ACHN (cell line): ENCODE data around the gene TTC31.

Experiments used
- DNase-seq: peaks from one replicate; pipeline ENCODE4 v3.0.0-alpha.2; 2015
- in situ Hi-C: cut with HindIII; loops from 2 replicates; pipeline ENCODE4 v1.10.0; 2017; ENCODE audit warnings: low sequenced_read_pairs, low pct_ligation_motif_present, low pct_unique_long_range_greater_than_20kb

TTC31 gene

DNA sequence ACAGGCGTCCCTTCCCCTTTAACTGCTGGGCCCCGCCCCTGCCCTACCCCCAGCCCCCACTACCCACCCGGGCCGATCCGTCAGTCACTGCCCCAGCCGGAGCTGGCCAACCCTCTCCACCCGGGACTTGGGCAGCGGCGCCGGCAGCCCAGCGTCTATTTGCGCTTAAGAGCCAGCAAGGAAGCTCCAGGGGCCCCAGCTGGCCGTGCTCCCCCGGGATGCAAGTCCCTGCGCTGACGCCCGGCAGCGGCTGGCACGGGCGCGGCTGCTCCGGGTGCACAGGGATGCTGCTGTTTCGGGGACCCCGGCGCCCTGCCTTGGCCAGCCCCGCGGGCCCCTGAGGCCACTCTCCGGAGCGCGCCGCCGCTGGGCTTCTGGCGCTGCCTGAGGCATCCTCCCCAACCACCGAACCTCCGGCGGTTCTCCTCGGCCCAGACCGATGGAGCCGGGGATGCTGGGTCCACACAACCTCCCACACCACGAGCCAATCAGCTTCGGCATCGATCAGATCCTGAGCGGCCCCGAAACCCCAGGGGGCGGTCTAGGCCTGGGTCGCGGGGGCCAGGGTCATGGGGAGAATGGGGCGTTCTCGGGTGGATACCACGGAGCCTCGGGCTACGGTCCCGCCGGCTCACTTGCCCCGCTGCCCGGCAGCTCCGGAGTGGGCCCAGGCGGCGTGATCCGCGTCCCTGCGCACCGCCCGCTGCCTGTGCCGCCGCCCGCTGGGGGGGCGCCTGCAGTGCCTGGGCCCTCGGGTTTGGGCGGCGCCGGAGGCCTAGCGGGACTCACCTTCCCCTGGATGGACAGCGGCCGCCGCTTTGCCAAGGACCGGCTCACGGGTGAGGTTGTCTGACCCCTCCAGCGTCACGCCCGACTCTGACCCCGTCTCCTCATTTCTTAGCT, 31.7 kb downstream of the TTC31 start, which contains the start of gene TLX2:
Gene TLX2, plus strand, starts transcription at position 83 of the 903 bp plus-strand sequence. Its CDS starts 357 bp downstream, at position 440.
- in situ Hi-C loops: no loop called here
- DNase-seq: no peak

DNA sequence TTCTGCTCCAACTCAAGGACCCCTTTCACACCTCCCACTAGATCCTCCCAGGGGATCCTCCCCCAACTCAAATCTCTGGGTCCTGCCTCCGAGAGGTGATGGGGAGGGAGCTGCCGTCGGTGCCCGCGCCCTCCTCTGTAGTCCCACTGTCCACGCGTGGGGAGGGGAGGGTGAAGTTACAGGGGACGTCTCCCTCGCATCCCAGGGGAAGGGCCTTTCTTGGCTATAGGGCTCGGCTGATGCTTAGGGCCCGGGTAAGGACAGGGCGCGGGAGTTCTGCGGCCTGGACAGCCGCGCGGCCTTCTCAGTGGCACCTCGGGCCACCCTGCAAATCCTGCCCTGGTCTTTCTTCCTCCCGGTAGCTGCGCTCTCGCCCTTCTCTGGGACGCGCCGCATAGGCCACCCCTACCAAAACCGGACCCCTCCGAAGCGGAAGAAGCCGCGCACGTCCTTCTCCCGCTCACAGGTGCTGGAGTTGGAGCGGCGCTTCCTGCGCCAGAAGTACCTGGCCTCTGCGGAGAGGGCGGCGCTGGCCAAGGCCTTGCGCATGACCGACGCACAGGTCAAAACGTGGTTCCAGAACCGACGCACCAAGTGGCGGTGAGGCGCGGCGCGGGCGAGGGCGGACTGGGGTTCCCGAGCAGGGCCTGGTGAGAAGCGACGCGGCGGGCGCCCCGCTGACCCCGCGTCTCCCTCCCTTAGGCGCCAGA, 32.5 kb downstream of the TTC31 start:
- in situ Hi-C loops: no loop called here
- no peak for DNase-seq

DNA sequence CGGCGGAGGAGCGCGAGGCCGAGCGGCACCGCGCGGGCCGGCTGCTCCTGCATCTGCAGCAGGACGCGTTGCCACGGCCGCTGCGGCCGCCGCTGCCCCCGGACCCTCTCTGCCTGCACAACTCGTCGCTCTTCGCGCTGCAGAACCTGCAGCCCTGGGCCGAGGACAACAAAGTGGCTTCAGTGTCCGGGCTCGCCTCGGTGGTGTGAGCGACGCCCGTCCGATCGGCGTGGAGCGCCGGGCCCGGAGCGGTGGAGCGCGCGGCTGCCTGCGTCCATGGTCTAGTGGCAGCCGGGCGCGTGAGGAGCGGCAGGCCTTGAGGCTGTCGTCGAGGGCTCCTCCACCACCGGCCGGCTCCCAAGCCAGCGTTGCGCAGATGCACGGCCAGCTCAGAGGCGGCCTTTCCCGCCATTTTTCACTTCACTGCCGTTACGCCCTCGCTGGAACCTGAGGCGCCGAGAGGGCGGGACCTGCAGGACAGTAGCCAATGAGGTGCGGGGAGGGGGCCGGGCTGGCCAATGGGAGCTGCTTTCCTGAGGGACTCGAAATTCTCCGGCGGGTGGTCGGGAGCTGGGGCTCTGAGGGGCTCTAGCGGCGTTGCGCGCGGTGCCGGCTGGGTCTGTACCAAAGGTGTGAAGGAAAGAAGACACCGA, 33.2 kb downstream of the TTC31 start:
- in situ Hi-C loops: no loop called here
- no peak for DNase-seq

DNA sequence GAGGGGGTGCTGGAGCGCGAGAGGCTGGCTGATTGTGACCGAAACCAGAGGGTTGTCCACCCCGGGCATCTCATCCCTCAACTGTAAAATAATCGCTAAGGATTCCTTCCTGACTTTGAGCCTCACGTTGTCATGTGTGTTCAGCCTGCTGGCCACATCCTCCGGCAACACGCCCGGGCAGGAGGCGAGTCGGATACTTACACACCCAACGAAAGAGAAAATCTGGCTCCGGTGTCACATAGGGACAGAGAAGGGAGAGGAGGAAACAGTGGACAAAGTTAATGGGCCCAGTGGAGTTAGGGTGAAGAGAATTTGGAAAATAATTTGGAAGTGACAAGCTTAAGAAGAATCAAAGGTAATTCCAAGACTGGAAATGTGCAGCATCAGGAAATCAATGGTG, 33.8 kb downstream of the TTC31 start:
- in situ Hi-C loops: no loop called here
- no peak for DNase-seq

DNA sequence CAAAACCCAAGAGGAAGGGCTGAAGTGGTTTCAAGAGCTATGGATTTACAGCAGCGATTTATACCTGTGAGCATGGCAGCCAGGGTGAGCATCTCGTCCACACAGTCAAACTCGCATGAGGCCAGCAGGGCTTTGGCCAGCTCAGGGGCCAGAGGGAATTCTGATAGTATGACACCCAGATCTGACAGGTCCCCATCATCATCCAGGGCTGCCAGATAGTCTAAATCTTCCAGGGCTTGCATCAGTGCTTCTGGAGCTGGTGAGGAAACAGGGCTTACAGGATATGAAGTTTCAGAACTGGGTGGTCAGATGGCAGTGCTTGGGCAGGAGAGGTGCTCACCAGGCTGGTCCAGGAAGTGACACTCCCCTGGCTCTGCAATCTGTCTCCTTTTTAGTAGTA, 39.6 kb downstream of the TTC31 start:
- DNase-seq: no peak

DNA sequence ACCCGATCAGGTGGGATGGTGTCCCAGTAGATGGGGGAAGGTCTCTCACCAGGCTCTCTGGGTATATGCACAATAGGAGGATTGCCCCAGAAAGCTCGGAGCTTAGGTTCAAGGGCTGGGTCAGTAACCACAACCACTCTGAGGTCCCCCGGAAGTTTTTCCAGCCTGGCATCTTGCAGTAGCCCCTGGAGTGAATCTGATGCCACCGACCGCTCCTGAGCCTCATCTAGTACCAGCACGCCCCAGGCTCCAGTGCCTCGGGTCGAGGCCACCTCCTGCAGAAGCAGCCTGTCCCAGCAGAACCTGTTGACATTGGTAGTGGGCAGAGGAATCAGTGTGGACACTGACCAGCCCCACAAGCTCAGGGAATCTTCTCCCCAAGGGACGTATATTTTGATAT, 41.1 kb downstream of the TTC31 start:
- DNase-seq: no peak
- in situ Hi-C loops: no loop called here

More for the DNA sequence above, 39.6 kb downstream of the TTC31 start:
- in situ Hi-C loops: no loop called here

DNA sequence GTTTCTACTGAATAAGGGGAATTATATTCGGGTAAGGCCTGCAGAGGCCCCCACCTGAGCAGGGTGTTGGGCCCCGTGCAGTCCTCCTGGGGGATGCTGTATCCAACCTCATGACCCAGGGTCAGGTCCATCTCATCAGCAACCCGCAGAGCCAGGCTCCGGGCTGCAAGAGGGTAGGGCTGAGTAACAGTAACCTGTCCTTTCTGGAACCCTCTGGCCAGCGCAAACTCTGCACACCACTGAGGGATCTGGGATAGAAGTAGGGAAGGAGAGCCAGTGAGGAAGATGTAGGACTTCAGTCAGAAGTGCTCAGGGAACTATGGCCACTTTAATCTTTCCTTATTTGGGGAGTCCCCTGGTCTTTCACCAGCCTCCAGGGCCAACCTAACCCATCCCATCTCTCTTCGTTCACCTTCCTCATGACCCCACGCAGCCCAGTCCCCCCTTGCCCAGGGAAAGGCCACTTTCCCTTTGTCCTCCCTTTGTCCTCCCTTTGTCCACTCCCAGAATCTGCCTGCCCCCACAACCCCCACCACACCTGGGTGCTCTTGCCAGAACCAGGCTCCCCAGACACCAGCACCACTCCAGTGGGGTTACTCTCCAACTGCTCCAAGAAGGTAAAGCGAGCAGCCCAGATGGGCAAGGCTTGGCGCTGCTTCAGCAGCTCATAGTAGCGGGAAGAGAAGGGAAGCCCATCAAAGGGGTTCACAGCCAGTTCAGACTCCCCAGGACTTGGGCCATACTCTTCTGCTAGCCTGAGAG, 42.3 kb downstream of the TTC31 start:
- DNase-seq: no peak
- in situ Hi-C loops: no loop called here

DNA sequence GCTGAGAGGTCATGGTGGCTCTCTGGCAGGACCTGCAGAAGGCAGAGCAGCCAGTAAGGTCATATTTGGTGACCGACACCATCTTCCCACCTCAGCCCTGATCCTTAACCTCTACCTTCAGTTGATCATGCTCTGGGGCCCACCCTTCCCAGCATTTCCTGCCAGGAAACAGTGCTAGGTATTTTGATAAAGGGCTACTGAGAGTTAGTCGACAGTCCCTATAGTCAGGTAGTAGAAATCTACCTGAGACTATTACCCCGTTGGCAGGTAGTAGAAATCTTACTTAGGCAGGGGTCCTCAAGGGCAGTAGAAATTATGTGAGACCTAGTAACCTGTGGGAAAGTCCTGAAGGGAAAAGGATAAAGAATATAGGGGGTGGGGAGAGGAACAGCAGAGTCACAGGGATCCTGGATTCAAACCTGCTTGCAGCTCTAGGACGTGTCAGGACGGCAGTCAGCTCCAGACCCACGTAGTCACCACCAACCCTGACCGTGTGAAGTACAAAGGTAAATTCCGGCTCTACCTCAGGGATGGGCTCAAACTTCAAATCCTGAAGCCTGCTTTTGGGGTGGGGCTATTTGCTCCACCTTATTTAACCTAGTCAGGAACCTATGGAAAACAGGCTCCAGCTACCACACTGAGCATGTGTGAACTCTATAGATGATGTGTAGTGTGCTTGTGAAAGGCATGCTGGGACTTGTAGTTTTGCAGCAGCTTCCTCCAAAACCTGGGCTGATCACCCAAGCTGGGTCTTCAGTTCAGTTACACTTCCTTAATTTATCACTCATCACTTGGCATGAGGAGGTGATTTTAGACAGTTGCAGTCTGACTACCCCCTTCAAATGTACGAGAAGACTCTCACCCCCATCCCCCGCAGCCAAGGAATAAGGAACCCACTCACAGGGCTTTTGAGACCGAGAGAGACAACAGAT, 43.1 kb downstream of the TTC31 start, which contains the start of gene DQX1:
Gene DQX1, minus strand, starts transcription at position 515 of the 932 bp plus-strand sequence. Its CDS starts 502 bp downstream, at position 13.
- in situ Hi-C loops: no loop called here
- DNase-seq: peak; percentile 20

DNA sequence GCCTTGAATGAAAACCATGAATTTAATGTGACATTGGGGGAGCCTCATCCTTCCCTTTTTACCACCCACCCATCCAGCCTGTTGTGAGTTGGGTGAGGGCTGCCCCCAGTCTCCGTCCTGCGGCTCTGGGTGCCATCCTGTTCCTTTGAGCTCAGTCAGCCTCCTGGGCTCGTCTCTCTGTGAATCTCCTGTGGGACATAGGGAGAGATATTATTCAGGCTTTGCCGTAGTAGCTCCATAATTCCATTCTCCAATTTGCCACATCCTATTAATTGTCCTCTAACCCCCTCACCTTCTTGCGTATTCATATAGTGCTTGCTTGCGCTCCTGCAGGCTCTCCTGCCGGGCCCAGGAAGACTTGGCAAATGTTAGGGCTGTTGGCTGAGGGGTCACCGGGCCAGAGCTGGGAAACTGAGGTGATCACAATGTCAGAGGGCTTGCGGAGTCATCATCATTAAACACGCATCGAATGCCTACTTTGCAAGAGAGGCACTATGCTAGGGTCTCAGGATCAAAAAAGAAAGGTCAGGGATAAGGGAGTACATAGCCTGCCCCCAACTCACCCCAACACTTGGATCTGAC, 43.9 kb downstream of the TTC31 start:
- in situ Hi-C loops: no loop called here
- DNase-seq: no peak

DNA sequence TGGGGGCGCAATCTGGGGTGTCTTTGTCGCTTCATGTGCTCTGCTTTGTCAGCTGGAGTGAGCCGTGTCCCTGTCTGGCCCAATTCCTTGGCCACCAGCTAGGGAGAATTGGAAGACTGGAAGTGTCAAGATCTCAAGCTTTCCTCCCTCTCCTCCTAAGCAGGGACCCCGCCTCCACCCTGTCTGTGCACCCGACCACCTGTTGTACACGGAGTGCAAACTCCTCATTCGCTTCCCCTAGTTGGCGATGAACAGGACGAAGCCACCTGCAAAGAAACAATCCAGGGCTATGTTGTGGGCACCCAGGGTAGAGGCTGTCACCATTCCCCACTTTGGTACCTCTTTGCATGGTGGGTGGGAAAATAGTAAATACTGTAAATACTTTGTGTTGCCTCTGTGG, 44.9 kb downstream of the TTC31 start:
- in situ Hi-C loops: no loop called here
- no peak for DNase-seq

DNA sequence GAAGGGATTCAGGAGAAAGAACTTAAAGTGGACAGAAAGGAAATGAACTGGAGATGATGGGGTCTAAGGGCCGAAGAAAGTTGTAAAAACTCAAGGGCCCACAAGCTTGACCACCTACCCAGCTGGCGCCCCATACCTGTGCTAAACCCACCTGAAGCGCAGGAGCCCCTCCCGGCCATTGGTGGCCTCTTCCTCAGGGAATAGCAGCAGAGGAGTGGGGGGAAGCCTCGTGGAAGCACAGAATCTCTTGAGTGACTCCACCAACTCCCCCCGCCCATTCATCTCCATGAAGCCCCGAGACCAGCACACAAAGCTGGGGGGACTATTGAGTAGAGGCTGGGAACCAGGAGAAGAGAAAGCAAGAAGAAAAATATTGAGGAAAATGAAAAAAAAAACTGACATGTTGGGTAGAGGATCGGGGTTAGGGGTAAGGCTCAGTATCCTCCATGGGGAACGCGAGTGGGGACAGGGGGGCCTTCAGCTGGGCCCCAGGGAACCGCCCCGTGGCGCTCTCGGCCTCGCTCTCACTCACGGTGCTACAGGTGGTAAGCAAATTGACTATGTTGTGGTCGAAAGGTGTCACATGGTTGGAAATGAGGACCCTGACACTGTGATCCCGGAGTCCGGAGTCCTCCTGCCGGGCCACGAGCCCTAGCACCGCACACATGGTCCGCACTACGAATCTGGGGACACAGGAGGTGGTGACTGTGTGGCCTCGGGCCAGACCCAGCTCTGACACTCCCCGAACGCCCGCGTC, 45.9 kb downstream of the TTC31 start:
- DNase-seq: no peak
- in situ Hi-C loops: no loop called here

DNA sequence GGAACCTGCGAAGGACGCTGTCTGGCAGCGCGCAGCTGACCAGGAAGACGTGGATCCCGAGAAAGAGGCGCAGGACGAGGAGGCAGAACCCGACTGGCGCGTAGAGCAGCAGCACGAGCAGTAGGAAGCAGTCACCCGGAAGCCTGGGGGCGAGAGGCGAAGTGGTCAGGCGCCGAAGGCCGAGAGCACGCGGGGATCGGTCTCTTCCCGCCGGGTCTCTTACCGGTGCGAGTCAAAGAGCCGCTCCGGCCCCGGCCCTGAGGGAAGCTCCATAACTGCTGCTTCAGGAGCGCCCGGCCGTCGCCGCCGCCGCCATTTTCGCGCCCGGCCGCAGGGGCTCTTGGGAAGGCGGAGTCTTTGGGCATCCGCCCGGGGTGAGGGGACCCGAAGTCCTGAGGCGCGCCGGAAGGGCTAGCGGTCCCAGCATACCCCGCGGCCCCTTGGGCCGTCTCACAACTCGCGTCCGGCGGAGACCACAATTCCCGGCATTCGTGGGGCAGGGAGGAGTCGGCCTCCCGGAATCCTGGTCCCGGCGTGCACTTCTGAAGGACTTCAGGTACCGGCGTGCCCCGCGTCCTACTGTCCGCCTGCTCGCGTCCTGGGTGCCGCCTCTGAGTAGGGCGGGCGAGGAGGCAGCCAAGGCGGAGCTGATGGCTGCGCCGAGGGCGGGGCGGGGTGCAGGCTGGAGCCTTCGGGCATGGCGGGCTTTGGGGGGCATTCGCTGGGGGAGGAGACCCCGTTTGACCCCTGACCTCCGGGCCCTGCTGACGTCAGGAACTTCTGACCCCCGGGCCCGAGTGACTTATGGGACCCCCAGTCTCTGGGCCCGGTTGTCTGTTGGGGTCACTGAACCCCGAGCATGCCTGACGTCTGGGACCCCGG, 46.7 kb downstream of the TTC31 start, which contains the start of the genes AUP1 and HTRA2:
Gene AUP1, minus strand, starts transcription at position 350 of the 882 bp plus-strand sequence. Its CDS starts 77 bp downstream, at position 273.
Gene HTRA2, plus strand, starts transcription at position 577 of the 882 bp plus-strand sequence. Its CDS starts 74 bp downstream, at position 651.
- in situ Hi-C loops: no loop called here
- peak; percentile 99 for DNase-seq

DNA sequence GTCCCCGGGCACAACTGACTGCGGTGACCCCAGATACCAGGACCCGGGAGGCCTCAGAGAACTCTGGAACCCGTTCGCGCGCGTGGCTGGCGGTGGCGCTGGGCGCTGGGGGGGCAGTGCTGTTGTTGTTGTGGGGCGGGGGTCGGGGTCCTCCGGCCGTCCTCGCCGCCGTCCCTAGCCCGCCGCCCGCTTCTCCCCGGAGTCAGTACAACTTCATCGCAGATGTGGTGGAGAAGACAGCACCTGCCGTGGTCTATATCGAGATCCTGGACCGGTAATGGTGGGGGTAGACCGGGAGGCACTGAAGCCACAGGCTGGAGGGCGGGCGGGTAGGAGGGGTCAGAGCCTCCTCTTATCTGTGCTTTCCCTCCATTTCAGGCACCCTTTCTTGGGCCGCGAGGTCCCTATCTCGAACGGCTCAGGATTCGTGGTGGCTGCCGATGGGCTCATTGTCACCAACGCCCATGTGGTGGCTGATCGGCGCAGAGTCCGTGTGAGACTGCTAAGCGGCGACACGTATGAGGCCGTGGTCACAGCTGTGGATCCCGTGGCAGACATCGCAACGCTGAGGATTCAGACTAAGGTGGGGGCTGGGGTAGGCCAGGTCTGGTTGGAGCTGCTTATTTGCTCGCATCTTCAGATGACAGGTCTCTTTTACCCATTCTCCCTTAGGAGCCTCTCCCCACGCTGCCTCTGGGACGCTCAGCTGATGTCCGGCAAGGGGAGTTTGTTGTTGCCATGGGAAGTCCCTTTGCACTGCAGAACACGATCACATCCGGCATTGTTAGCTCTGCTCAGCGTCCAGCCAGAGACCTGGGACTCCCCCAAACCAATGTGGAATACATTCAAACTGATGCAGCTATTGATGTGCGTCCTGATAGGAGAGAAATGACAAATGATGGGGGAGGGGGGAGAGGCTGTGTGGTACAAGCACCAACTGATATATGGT, 47.6 kb downstream of the TTC31 start:
- peak; percentile 17 for DNase-seq
- in situ Hi-C loops: no loop called here

DNA sequence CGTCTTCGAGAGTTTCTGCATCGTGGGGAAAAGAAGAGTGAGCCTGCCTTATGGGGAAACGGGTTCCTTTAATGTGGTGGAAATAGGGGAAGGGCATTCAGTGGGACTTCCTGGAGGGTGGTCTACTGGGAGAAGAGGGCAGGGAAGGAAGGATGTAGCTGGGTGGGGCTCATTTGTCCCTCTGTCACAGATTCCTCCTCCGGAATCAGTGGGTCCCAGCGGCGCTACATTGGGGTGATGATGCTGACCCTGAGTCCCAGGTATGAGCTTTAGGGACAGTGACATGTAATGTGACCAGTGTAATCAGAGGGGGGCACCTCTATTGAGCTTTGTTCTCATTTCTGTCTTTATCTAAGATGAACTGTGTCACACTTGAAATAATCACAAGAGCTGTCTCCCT, 48.8 kb downstream of the TTC31 start:
- in situ Hi-C loops: no loop called here
- no peak for DNase-seq
